Spleen (tissue), 11 donors: Measurements from ENCODE around the gene LRP1B. TPM values are rescaled to one million over a fixed set of nuclear protein-coding genes. Genes with fewer than 3 reads are reported as not detected.
"Not testable (repeated sequence)": the region's sequence is repeated elsewhere in the genome, so short reads cannot be mapped to it uniquely, and the experiment has no call there.

Experiments
- DNase-seq: peaks from one replicate; pipeline ENCODE4 v3.0.0-alpha.2; 2020
- H3K27ac ChIP-seq, 8 donors: fragments of 200-600 bp; sonication (generic) in 7 of 8; 1 replicate in 4 of 8; 2 replicates in 4 of 8; pipeline versions ENCODE4 v1.5.0 to v1.8.0; 2016 to 2021; ENCODE audit warnings: inconsistent platforms in 4 of 8, mild to moderate bottlenecking in 4 of 8, moderate library complexity in 1 of 8
- H3K27me3 ChIP-seq, 7 donors: fragments of 200-600 bp; sonication (generic) in 6 of 7; replicated peaks in 1 of 7; 1 replicate in 4 of 7; 2 replicates in 3 of 7; pipeline versions ENCODE4 v1.5.0 to v1.8.0; 2016 to 2021; ENCODE audit warnings: inconsistent platforms in 3 of 7, mild to moderate bottlenecking in 1 of 7
- H3K36me3 ChIP-seq, 6 donors: fragments of 200-600 bp; sonication (generic) in 5 of 6; 1 replicate in 4 of 6; 2 replicates in 2 of 6; pipeline versions ENCODE4 v1.5.0 to v1.8.0; 2016 to 2021; ENCODE audit warnings: inconsistent platforms in 2 of 6
- H3K4me1 ChIP-seq, 6 donors: fragments of 200-600 bp; sonication (generic) in 5 of 6; 1 replicate in 3 of 6; 2 replicates in 3 of 6; pipeline versions ENCODE4 v1.5.0 to v1.8.0; 2016 to 2021; ENCODE audit warnings: inconsistent platforms in 3 of 6
- H3K4me3 ChIP-seq, 8 donors: fragments of 200-600 bp; sonication (generic) in 7 of 8; 1 replicate in 4 of 8; 2 replicates in 4 of 8; pipeline versions ENCODE4 v1.5.0 to v1.8.0; 2016 to 2021; ENCODE audit warnings: inconsistent platforms in 4 of 8, mild to moderate bottlenecking in 4 of 8, moderate library complexity in 2 of 8
- H3K9me3 ChIP-seq, 8 donors: fragments of 200-600 bp; sonication (generic) in 7 of 8; 1 replicate in 4 of 8; 2 replicates in 4 of 8; pipeline versions ENCODE4 v1.5.0 to v1.8.0; 2016 to 2021; ENCODE audit warnings: inconsistent platforms in 4 of 8
- CTCF ChIP-seq, 11 experiments: fragments of 200-600 bp in 7 of 11; fragments of 450-650 bp in 4 of 11; sonication (generic) in 4 of 11; IDR thresholded peaks in 8 of 11; conservative IDR thresholded peaks in 3 of 11; 1 replicate in 7 of 11; 2 replicates in 4 of 11; pipeline versions ENCODE4 v1.4.0 to v1.8.0; 2016 to 2021; ENCODE audit warnings: antibody characterized with exemption in 11 of 11, inconsistent platforms in 4 of 11, mild to moderate bottlenecking in 1 of 11
- POLR2A ChIP-seq, 3 donors: fragments of 450-650 bp; IDR thresholded peaks; one replicate each; pipeline ENCODE4 v1.5.1; 2017; ENCODE audit warnings: antibody characterized with exemption in 3 of 3, mild to moderate bottlenecking in 1 of 3
- POLR2AphosphoS5 ChIP-seq, 3 donors: sonication (generic); formaldehyde crosslinking; IDR thresholded peaks; one replicate each; pipeline ENCODE4 v1.5.1; 2017; ENCODE audit warnings: antibody characterized with exemption in 3 of 3
- WGBS, 5 donors: extraction: QIAGEN DNeasy Blood & Tissue Kit in 3 of 5; methylation state at CpG; one replicate each; pipeline versions ENCODE4 v1.1.5 to v1.1.7; 2013 to 2018; 5-methylcytosine and 5-hydroxymethylcytosine counted together
- intact Hi-C: fragments of 100-400 bp; cut with DNase I; formaldehyde crosslinking; loops from one replicate; pipeline ENCODE4 v1.15.0; 2023; ENCODE audit warnings: low total_unique reads
- polyA plus RNA-seq, 3 donors: library from polyadenylated mRNA; stranded (reverse); fragments of 200-250 nt; gene quantifications; one replicate each; pipeline ENCODE4 v1.2.1, GENCODE V29; 2013
- total RNA-seq, 7 donors: library from RNA; depleted of rRNA in 3 of 7; stranded (reverse); fragments of >200 nt in 3 of 7; fragmentation: NEBNext Ultra II Directional in 4 of 7; extraction: Animal tissue kit (Norgen Biotek cat#: 25700) in 4 of 7; gene quantifications; one replicate each; pipeline versions ENCODE4 v1.1.0 to v1.2.1, GENCODE V29; 2016 to 2021
- donor health status: healthy with polysubstance abuse.
- donor health status: DM: no; HTN: no; CAD: no; lungs with moderate emphysema.
- donor health status: DM: no; HTN: no; CAD: no.
- donor health status: Bipolar disorder and iron deficiency.
- donor health status: healthy.
- donor health status: DM: no; HTN: no; CAD: no.
- donor health status: DM: yes; HTN: yes; CAD: no.

The LRP1B gene
- total and polyA plus RNA-seq, 10 donors, result 0.02 to 0.85 (median 0.08) TPM; not detected in 2

- no peak overlapping the region for H3K4me3 ChIP-seq
- 52 to 75% (median 69%) methylated on average over 3 of the region's 3 CpGs for WGBS, 5 donors
- TF ChIP-seq CTCF (IDR thresholded peaks at IDR 0.05 in 8 of 11, conservative IDR thresholded peaks at IDR 0.05 in 3 of 11) (no peak), POLR2A (IDR thresholded peaks at IDR 0.05) (no peak), POLR2AphosphoS5 (IDR thresholded peaks at IDR 0.05) (no peak)
- no peaks in the 10 kb centered on the region for H3K27me3 ChIP-seq
- H3K4me1 ChIP-seq, result no peaks in the 10 kb centered on the region
- intact Hi-C loops, result no loop called here
- DNase-seq, result no peak
- H3K36me3 ChIP-seq, result no peaks in the 10 kb centered on the region
- no peaks in the 10 kb centered on the region for H3K9me3 ChIP-seq
- no peak overlapping the region for H3K27ac ChIP-seq
Observed at GRCh38 chr2:140351692-140352091, 1779.1 kb downstream of the LRP1B start.

- no peak for DNase-seq
- Histone ChIP-seq H3K27ac (no peak overlapping the region), H3K27me3 (no peaks in the 10 kb centered on the region), H3K9me3 (no peaks in the 10 kb centered on the region), H3K4me3 (no peak overlapping the region), H3K4me1 (no peaks in the 10 kb centered on the region), H3K36me3 (no peaks in the 10 kb centered on the region)
- intact Hi-C loops, result no loop called here
- TF ChIP-seq CTCF (IDR thresholded peaks at IDR 0.05 in 8 of 11, conservative IDR thresholded peaks at IDR 0.05 in 3 of 11), result no peak
- TF ChIP-seq POLR2A (IDR thresholded peaks at IDR 0.05), result no peak
- TF ChIP-seq POLR2AphosphoS5 (IDR thresholded peaks at IDR 0.05), result no peak
- WGBS, 5 donors, result 64 to 79% (median 71%) methylated on average over 3 of the region's 3 CpGs
Observed at GRCh38 chr2:140349695-140350094, 1781.1 kb downstream of the LRP1B start.

- Histone ChIP-seq H3K4me1 (no peaks in the 10 kb centered on the region), H3K27ac (no peak overlapping the region), H3K4me3 (no peak overlapping the region), H3K27me3 (no peaks in the 10 kb centered on the region), H3K9me3 (no peaks in the 10 kb centered on the region), H3K36me3 (no peaks in the 10 kb centered on the region)
- DNase-seq, result no peak
- no peak for TF ChIP-seq POLR2A (IDR thresholded peaks at IDR 0.05)
- TF ChIP-seq POLR2AphosphoS5 (IDR thresholded peaks at IDR 0.05), result no peak
- no peak for TF ChIP-seq CTCF (IDR thresholded peaks at IDR 0.05 in 8 of 11, conservative IDR thresholded peaks at IDR 0.05 in 3 of 11)
- intact Hi-C loops, result no loop called here
- 69 to 81% (median 73%) methylated on average over 4 of the region's 4 CpGs for WGBS, 5 donors
Observed at GRCh38 chr2:140348826-140349225, 1782.0 kb downstream of the LRP1B start.

GRCh38 chr2:140344838-140345237, 1786.0 kb downstream of the LRP1B start:
- H3K27me3 ChIP-seq, result no peaks in the 10 kb centered on the region
- TF ChIP-seq POLR2A (IDR thresholded peaks at IDR 0.05) (no peak), POLR2AphosphoS5 (IDR thresholded peaks at IDR 0.05) (no peak), CTCF (IDR thresholded peaks at IDR 0.05 in 8 of 11, conservative IDR thresholded peaks at IDR 0.05 in 3 of 11) (no peak)
- H3K9me3 ChIP-seq, result no peaks in the 10 kb centered on the region
- no peak for DNase-seq
- no peaks in the 10 kb centered on the region for H3K4me1 ChIP-seq
- intact Hi-C loops, result no loop called here
- no peaks in the 10 kb centered on the region for H3K36me3 ChIP-seq
- WGBS, 5 donors, result 45 to 82% (median 54%) methylated on average over 1 of the region's 1 CpG
- H3K4me3 ChIP-seq, result no peak overlapping the region
- H3K27ac ChIP-seq, result no peak overlapping the region

GRCh38 chr2:140344266-140344665, 1786.5 kb downstream of the LRP1B start:
- WGBS, 5 donors, result 85 to 93% (median 88%) methylated on average over 1 of the region's 1 CpG
- H3K36me3 ChIP-seq, DNase-seq, H3K9me3 ChIP-seq, H3K27ac ChIP-seq, H3K27me3 ChIP-seq, H3K4me1 ChIP-seq, intact Hi-C loops, H3K4me3 ChIP-seq: not testable (repeated sequence)
